HEK293 (cell line): Measurements from ENCODE around the gene AQP1.

ENCODE experiments used
- CTCF ChIA-PET: fragments of 350-600 bp; formaldehyde crosslinking; extraction: SDS; loops from one replicate; lab custom pipeline; 2021; ENCODE audit warnings: antibody characterized with exemption; lab: Yijun Ruan, JAX
- POLR2A ChIA-PET: fragments of 300-600 bp; formaldehyde crosslinking; extraction: SDS; loops from one replicate; lab custom pipeline; 2020; ENCODE audit warnings: antibody characterized with exemption, inconsistent platforms; lab: Yijun Ruan, JAX
- H3K27ac ChIP-seq: fragments of 200-500 bp; sonication (Bioruptor generic); 2 replicates; pipeline ENCODE4 v1.5.1; 2014; ENCODE audit warnings: low read depth, low read length, control low read depth, inconsistent platforms; ENCODE audit errors: extremely low read depth
- H3K36me3 ChIP-seq, 2 experiments: fragments of 200-500 bp in 1 of 2; sonication (Bioruptor generic) in 1 of 2; 1 replicate in 1 of 2; 2 replicates in 1 of 2; pipeline ENCODE4 v1.5.1; 2014 to 2017; ENCODE audit warnings: inconsistent platforms in 2 of 2, low read length in 2 of 2; ENCODE audit not compliant: control insufficient read depth in 2 of 2, insufficient read depth in 1 of 2
- H3K4me1 ChIP-seq: fragments of 200-500 bp; sonication (Bioruptor generic); 2 replicates; pipeline ENCODE4 v1.5.1; 2014; ENCODE audit warnings: mild to moderate bottlenecking, low read length, inconsistent platforms; ENCODE audit not compliant: control insufficient read depth, insufficient read depth
- H3K4me3 ChIP-seq: 2 replicates; pipeline ENCODE4 v1.5.1; 2011; ENCODE audit warnings: low read depth, mild to moderate bottlenecking, control low read depth, low read length, moderate library complexity
- H3K9me3 ChIP-seq: fragments of 200-500 bp; sonication (Bioruptor generic); 2 replicates; pipeline ENCODE4 v1.5.1; 2014; ENCODE audit warnings: low read depth, low read length, inconsistent platforms; ENCODE audit not compliant: control insufficient read depth, insufficient read depth
- BCL11B ChIP-seq: fragments of 450-650 bp; formaldehyde crosslinking; IDR thresholded peaks from 2 replicates; pipeline ENCODE4 v1.5.1; 2016; ENCODE audit warnings: low read depth, missing biosample characterization, missing genetic modification characterization
- KLF1 ChIP-seq: fragments of 450-650 bp; formaldehyde crosslinking; IDR thresholded peaks from 2 replicates; pipeline ENCODE4 v1.5.1; 2016; ENCODE audit warnings: missing biosample characterization, missing genetic modification characterization
- MEIS1 ChIP-seq: sonication (generic); formaldehyde crosslinking; IDR thresholded peaks from 2 replicates; pipeline ENCODE4 v1.8.1; 2022; ENCODE audit warnings: missing genetic modification reagents, mild to moderate bottlenecking, borderline replicate concordance
- ZIC2 ChIP-seq: fragments of 450-650 bp; formaldehyde crosslinking; IDR thresholded peaks from 2 replicates; pipeline ENCODE4 v1.5.1; 2016; ENCODE audit warnings: missing biosample characterization, missing genetic modification characterization
- ZNF114 ChIP-seq: fragments of 450-650 bp; formaldehyde crosslinking; IDR thresholded peaks from 2 replicates; pipeline ENCODE4 v1.5.0; 2017; ENCODE audit warnings: missing biosample characterization, missing genetic modification characterization
- ZNF174 ChIP-seq: fragments of 450-650 bp; formaldehyde crosslinking; IDR thresholded peaks from 2 replicates; pipeline ENCODE4 v1.5.0; 2017; ENCODE audit warnings: missing biosample characterization, mild to moderate bottlenecking, missing genetic modification characterization
- ZNF223 ChIP-seq: fragments of 450-650 bp; formaldehyde crosslinking; IDR thresholded peaks from 2 replicates; pipeline ENCODE4 v1.5.1; 2016; ENCODE audit warnings: missing biosample characterization, missing genetic modification characterization
- ZNF239 ChIP-seq: fragments of 450-650 bp; formaldehyde crosslinking; IDR thresholded peaks from 2 replicates; pipeline ENCODE4 v1.5.1; 2016; ENCODE audit warnings: missing biosample characterization, missing genetic modification characterization
- ZNF248 ChIP-seq: fragments of 450-650 bp; formaldehyde crosslinking; IDR thresholded peaks from 2 replicates; pipeline ENCODE4 v1.5.1; 2017; ENCODE audit warnings: missing biosample characterization, missing genetic modification characterization
- ZNF302 ChIP-seq: fragments of 450-650 bp; formaldehyde crosslinking; IDR thresholded peaks from 2 replicates; pipeline ENCODE4 v1.5.1; 2016; ENCODE audit warnings: missing biosample characterization, missing genetic modification characterization, low read depth
- ZNF311 ChIP-seq: fragments of 450-650 bp; formaldehyde crosslinking; IDR thresholded peaks from 2 replicates; pipeline ENCODE4 v1.5.1; 2017; ENCODE audit warnings: missing biosample characterization, missing genetic modification characterization, borderline replicate concordance
- ZNF354C ChIP-seq: fragments of 450-650 bp; formaldehyde crosslinking; IDR thresholded peaks from 2 replicates; pipeline ENCODE4 v1.5.1; 2016; ENCODE audit warnings: missing biosample characterization, missing genetic modification characterization, low read depth, borderline replicate concordance
- ZNF776 ChIP-seq: fragments of 450-650 bp; formaldehyde crosslinking; IDR thresholded peaks from 2 replicates; pipeline ENCODE4 v1.5.0; 2017; ENCODE audit warnings: missing biosample characterization, missing genetic modification characterization, borderline replicate concordance
- TF ChIP-seq, protein P1 (sequence below): fragments of 450-650 bp; formaldehyde crosslinking; IDR thresholded peaks from 2 replicates; pipeline ENCODE4 v1.5.1; 2016; ENCODE audit warnings: missing biosample characterization, missing genetic modification characterization
- TF ChIP-seq, protein P2 (sequence below): fragments of 450-650 bp; formaldehyde crosslinking; IDR thresholded peaks from 2 replicates; pipeline ENCODE4 v1.5.1; 2017; ENCODE audit warnings: missing biosample characterization, missing genetic modification characterization
- TF ChIP-seq, protein P3 (sequence below): fragments of 450-650 bp; formaldehyde crosslinking; IDR thresholded peaks from 2 replicates; pipeline ENCODE4 v1.5.1; 2016; ENCODE audit warnings: missing biosample characterization, missing genetic modification characterization
- TF ChIP-seq, protein P4 (sequence below): fragments of 450-650 bp; formaldehyde crosslinking; IDR thresholded peaks from 2 replicates; pipeline ENCODE4 v1.5.1; 2016; ENCODE audit warnings: missing biosample characterization, missing genetic modification characterization, borderline replicate concordance
- TF ChIP-seq, protein P5 (sequence below): fragments of 450-650 bp; formaldehyde crosslinking; IDR thresholded peaks from 2 replicates; pipeline ENCODE4 v1.5.1; 2016; ENCODE audit warnings: missing biosample characterization, missing genetic modification characterization

AQP1 gene

DNA sequence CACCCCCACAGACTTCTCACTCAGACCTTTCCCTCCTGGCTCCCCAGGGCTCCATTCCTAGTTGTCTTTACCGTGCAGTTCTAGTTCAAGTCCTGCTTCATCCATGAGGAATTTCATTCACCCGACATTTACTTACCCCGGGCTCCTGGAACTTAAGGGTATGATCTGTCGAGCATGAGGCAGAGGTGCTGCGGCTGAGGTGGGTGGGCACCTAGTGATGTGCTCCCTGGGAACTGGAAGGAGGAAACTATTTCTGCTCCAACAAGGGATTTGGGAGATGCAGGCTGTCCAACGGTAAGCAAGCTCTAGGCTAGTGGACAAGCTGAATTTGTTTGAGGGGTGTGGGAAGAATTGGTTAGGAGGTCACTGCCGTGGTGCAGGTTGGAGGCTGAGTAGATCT is 30.2 kb upstream of the AQP1 start (continued):
- no peak for TF ChIP-seq ZNF354C
- TF ChIP-seq, all 188 proteins: peak for 0

DNA sequence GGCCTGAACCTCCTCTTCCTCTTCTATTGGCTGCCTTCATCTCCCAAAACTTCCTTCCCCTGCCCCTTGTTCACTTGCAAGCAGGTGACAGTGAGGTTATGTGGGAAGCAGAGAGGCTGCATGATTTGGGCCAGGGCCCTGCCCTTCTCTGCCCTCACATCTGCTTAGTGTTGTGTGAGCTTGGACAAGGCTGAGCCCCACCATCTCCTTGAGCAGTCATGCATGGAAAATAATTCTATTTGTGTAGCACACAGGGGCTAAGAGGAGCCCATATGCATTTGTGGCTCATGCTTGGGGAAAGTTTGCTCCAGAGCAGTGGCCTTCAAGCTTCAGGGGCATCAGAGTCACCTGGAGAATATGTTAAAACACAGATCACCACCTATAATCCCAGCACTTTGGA is 26.8 kb upstream of the AQP1 start:
- no peak overlapping the region for H3K27ac ChIP-seq
- TF ChIP-seq ZIC2 (no peak), ZNF311 (tag by site-specific recombination) (no peak), ZNF239 (tag by site-specific recombination) (no peak), ZNF223 (no peak)
- TF ChIP-seq, protein P1, sequence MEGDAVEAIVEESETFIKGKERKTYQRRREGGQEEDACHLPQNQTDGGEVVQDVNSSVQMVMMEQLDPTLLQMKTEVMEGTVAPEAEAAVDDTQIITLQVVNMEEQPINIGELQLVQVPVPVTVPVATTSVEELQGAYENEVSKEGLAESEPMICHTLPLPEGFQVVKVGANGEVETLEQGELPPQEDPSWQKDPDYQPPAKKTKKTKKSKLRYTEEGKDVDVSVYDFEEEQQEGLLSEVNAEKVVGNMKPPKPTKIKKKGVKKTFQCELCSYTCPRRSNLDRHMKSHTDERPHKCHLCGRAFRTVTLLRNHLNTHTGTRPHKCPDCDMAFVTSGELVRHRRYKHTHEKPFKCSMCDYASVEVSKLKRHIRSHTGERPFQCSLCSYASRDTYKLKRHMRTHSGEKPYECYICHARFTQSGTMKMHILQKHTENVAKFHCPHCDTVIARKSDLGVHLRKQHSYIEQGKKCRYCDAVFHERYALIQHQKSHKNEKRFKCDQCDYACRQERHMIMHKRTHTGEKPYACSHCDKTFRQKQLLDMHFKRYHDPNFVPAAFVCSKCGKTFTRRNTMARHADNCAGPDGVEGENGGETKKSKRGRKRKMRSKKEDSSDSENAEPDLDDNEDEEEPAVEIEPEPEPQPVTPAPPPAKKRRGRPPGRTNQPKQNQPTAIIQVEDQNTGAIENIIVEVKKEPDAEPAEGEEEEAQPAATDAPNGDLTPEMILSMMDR (tag by site-specific recombination) = no peak
- TF ChIP-seq, protein P2, sequence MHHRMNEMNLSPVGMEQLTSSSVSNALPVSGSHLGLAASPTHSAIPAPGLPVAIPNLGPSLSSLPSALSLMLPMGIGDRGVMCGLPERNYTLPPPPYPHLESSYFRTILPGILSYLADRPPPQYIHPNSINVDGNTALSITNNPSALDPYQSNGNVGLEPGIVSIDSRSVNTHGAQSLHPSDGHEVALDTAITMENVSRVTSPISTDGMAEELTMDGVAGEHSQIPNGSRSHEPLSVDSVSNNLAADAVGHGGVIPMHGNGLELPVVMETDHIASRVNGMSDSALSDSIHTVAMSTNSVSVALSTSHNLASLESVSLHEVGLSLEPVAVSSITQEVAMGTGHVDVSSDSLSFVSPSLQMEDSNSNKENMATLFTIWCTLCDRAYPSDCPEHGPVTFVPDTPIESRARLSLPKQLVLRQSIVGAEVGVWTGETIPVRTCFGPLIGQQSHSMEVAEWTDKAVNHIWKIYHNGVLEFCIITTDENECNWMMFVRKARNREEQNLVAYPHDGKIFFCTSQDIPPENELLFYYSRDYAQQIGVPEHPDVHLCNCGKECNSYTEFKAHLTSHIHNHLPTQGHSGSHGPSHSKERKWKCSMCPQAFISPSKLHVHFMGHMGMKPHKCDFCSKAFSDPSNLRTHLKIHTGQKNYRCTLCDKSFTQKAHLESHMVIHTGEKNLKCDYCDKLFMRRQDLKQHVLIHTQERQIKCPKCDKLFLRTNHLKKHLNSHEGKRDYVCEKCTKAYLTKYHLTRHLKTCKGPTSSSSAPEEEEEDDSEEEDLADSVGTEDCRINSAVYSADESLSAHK (tag by site-specific recombination) = no peak
- POLR2A ChIA-PET = no interaction called here
- H3K9me3 ChIP-seq = no peaks in the 10 kb centered on the region
- CTCF ChIA-PET = interaction anchor here (0.7 kb wide), 1 partner anchor 59 kb away, joined by 3 read pairs; no protein-coding TSS in a partner anchor
- H3K36me3 ChIP-seq = no peaks in the 10 kb centered on the region
- no peak overlapping the region for H3K4me3 ChIP-seq
- no peaks in the 10 kb centered on the region for H3K4me1 ChIP-seq

DNA sequence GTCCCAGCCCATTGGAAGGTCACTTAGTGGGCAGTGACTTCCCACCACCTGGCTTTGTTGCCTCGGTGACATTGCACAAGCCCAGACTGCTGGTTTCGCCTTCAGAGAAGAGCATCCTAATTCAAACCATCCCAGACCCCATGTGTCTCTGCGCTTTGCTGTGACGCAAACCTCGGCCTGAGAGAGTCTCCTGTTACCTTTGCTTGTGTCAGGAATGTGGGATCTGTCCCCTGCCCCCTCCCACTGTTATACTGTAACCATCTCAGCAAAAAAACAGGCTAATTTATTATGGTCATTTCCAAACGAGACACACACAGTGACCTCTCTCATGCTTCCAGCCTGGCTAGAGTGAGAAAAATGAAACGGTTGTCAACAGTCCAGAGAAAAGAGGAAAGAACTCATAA is 25.0 kb upstream of the AQP1 start:
- CTCF ChIA-PET = no interaction called here
- no peaks in the 10 kb centered on the region for H3K9me3 ChIP-seq
- H3K27ac ChIP-seq = no peak overlapping the region
- H3K36me3 ChIP-seq = no peaks in the 10 kb centered on the region
- H3K4me1 ChIP-seq = no peaks in the 10 kb centered on the region
- POLR2A ChIA-PET = no interaction called here
- H3K4me3 ChIP-seq = no peak overlapping the region
- TF ChIP-seq, protein P3, sequence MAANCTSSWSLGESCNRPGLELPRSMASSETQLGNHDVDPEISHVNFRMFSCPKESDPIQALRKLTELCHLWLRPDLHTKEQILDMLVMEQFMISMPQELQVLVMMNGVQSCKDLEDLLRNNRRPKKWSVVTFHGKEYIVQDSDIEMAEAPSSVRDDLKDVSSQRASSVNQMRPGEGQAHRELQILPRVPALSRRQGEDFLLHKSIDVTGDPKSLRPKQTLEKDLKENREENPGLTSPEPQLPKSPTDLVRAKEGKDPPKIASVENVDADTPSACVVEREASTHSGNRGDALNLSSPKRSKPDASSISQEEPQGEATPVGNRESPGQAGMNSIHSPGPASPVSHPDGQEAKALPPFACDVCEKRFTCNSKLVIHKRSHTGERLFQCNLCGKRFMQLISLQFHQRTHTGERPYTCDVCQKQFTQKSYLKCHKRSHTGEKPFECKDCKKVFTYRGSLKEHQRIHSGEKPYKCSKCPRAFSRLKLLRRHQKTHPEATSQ (tag by site-specific recombination) = no peak
- TF ChIP-seq KLF1 (tag by site-specific recombination) (no peak), ZNF776 (tag by site-specific recombination) (no peak), BCL11B (tag by site-specific recombination) (no peak), ZNF174 (tag by site-specific recombination) (no peak), ZNF248 (no peak), MEIS1 (no peak), ZNF302 (tag by site-specific recombination) (no peak), ZNF114 (tag by site-specific recombination) (no peak)
- TF ChIP-seq, protein P4, sequence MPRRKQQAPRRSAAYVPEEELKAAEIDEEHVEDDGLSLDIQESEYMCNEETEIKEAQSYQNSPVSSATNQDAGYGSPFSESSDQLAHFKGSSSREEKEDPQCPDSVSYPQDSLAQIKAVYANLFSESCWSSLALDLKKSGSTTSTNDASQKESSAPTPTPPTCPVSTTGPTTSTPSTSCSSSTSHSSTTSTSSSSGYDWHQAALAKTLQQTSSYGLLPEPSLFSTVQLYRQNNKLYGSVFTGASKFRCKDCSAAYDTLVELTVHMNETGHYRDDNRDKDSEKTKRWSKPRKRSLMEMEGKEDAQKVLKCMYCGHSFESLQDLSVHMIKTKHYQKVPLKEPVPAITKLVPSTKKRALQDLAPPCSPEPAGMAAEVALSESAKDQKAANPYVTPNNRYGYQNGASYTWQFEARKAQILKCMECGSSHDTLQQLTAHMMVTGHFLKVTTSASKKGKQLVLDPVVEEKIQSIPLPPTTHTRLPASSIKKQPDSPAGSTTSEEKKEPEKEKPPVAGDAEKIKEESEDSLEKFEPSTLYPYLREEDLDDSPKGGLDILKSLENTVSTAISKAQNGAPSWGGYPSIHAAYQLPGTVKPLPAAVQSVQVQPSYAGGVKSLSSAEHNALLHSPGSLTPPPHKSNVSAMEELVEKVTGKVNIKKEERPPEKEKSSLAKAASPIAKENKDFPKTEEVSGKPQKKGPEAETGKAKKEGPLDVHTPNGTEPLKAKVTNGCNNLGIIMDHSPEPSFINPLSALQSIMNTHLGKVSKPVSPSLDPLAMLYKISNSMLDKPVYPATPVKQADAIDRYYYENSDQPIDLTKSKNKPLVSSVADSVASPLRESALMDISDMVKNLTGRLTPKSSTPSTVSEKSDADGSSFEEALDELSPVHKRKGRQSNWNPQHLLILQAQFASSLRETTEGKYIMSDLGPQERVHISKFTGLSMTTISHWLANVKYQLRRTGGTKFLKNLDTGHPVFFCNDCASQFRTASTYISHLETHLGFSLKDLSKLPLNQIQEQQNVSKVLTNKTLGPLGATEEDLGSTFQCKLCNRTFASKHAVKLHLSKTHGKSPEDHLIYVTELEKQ = no peak
- TF ChIP-seq, protein P5, sequence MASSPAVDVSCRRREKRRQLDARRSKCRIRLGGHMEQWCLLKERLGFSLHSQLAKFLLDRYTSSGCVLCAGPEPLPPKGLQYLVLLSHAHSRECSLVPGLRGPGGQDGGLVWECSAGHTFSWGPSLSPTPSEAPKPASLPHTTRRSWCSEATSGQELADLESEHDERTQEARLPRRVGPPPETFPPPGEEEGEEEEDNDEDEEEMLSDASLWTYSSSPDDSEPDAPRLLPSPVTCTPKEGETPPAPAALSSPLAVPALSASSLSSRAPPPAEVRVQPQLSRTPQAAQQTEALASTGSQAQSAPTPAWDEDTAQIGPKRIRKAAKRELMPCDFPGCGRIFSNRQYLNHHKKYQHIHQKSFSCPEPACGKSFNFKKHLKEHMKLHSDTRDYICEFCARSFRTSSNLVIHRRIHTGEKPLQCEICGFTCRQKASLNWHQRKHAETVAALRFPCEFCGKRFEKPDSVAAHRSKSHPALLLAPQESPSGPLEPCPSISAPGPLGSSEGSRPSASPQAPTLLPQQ (tag by site-specific recombination) = no peak
